Mucosa of descending colon (tissue), 3 donors: ENCODE measurements around the gene RANBP2. TPM values are rescaled to one million over a fixed set of nuclear protein-coding genes. Genes with fewer than 3 reads are reported as not detected.
"Not testable (repeated sequence)": the region's sequence is repeated elsewhere in the genome, so short reads cannot be mapped to it uniquely, and the experiment has no call there.

Source experiments
- ATAC-seq: fragments of 200-7000 bp; cut with Tn5 transposase; one replicate; pipeline ENCODE4 v1.9.1; 2020; ENCODE audit warnings: mild to moderate bottlenecking, moderate library complexity
- DNase-seq, 3 donors: peaks; one replicate each; pipeline ENCODE4 v3.0.0-alpha.2; 2020
- H3K36me3 ChIP-seq: fragments of 200-600 bp; one replicate; pipeline ENCODE4 v1.8.0; 2021; ENCODE audit warnings: low read depth, mild to moderate bottlenecking
- H3K4me1 ChIP-seq: fragments of 200-600 bp; one replicate; pipeline ENCODE4 v1.8.0; 2021; ENCODE audit warnings: low read depth, mild to moderate bottlenecking
- H3K4me3 ChIP-seq: fragments of 200-600 bp; one replicate; pipeline ENCODE4 v1.8.0; 2021; ENCODE audit warnings: mild to moderate bottlenecking
- H3K9me3 ChIP-seq: fragments of 200-600 bp; one replicate; pipeline ENCODE4 v1.8.0; 2021; ENCODE audit warnings: mild to moderate bottlenecking
- intact Hi-C, 2 donors: fragments of 100-400 bp; cut with DNase I in 1 of 2; cut with micrococcal nuclease in 1 of 2; formaldehyde crosslinking; loops; one replicate each; pipeline versions ENCODE4 v1.11.0 to v1.11.1; 2022; cut with DNase I, micrococcal nuclease
- total RNA-seq, 3 donors: library from RNA; stranded (reverse); fragmentation: NEBNext Ultra II Directional in 2 of 3; extraction: Animal tissue kit (Norgen Biotek cat#: 25700) in 2 of 3; gene quantifications; one replicate each; pipeline versions ENCODE4 v1.2.1 to v1.2.4, GENCODE V29; 2021 to 2023
- TF ChIP-seq, protein P1 (sequence below): fragments of 200-600 bp; IDR thresholded peaks from one replicate; pipeline ENCODE4 v1.8.0; 2022; ENCODE audit warnings: antibody characterized with exemption, mild to moderate bottlenecking
- donor health status: DM: no; HTN: no; CAD: no; lungs with moderate emphysema.
- donor health status: DM: no; HTN: no; CAD: no.
- donor health status: DM: no; HTN: yes; CAD: no.

Gene RANBP2
- total RNA-seq, 3 donors from 2014 or later = 48.3 to 81.0 (median 51.9) TPM

DNA sequence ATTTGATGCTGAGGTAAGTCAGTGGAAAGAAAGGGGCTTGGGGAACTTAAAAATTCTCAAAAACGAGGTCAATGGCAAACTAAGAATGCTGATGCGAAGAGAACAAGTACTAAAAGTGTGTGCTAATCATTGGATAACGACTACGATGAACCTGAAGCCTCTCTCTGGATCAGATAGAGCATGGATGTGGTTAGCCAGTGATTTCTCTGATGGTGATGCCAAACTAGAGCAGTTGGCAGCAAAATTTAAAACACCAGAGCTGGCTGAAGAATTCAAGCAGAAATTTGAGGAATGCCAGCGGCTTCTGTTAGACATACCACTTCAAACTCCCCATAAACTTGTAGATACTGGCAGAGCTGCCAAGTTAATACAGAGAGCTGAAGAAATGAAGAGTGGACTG is 47.4 kb downstream of the RANBP2 start:
- H3K4me3 ChIP-seq, ATAC-seq, H3K4me1 ChIP-seq, H3K36me3 ChIP-seq, DNase-seq, intact Hi-C loops, H3K9me3 ChIP-seq: not testable (repeated sequence)

DNA sequence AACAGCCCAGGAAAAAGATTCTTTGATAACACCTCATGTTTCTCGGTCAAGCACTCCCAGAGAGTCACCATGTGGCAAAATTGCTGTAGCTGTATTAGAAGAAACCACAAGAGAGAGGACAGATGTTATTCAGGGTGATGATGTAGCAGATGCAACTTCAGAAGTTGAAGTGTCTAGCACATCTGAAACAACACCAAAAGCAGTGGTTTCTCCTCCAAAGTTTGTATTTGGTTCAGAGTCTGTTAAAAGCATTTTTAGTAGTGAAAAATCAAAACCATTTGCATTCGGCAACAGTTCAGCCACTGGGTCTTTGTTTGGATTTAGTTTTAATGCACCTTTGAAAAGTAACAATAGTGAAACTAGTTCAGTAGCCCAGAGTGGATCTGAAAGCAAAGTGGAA is 48.6 kb downstream of the RANBP2 start:
- H3K36me3 ChIP-seq, H3K4me3 ChIP-seq, intact Hi-C loops: not testable (repeated sequence)

DNA sequence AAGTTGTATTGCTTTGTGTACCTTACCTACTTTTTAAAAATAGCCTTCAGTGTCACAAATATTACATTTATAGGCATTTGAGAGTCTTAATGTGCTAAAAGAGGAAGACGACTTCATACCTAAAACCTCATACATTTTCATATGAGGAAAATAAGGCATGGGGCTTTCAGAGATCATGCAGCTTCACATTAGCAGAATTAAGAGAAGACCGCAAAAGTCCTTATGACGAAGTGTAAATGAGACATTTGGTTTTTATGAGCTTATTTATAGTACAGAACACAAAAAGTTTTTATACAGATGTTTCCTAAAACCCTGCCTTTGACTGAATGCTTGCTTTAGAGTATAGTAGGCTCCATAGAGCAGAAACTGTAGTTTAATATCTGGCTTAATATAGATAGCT is 57.2 kb downstream of the RANBP2 start:
- H3K36me3 ChIP-seq = no peaks in the 10 kb centered on the region
- DNase-seq = no peak
- H3K9me3 ChIP-seq = no peaks in the 10 kb centered on the region
- H3K4me1 ChIP-seq = no peaks in the 10 kb centered on the region
- H3K4me3 ChIP-seq = no peak overlapping the region
- intact Hi-C loops = no loop called here
- TF ChIP-seq, protein P1, sequence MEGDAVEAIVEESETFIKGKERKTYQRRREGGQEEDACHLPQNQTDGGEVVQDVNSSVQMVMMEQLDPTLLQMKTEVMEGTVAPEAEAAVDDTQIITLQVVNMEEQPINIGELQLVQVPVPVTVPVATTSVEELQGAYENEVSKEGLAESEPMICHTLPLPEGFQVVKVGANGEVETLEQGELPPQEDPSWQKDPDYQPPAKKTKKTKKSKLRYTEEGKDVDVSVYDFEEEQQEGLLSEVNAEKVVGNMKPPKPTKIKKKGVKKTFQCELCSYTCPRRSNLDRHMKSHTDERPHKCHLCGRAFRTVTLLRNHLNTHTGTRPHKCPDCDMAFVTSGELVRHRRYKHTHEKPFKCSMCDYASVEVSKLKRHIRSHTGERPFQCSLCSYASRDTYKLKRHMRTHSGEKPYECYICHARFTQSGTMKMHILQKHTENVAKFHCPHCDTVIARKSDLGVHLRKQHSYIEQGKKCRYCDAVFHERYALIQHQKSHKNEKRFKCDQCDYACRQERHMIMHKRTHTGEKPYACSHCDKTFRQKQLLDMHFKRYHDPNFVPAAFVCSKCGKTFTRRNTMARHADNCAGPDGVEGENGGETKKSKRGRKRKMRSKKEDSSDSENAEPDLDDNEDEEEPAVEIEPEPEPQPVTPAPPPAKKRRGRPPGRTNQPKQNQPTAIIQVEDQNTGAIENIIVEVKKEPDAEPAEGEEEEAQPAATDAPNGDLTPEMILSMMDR = no peak
- no peak for ATAC-seq

More for the DNA sequence above, 48.6 kb downstream of the RANBP2 start:
- DNase-seq, H3K4me1 ChIP-seq, ATAC-seq, H3K9me3 ChIP-seq: not testable (repeated sequence)

DNA sequence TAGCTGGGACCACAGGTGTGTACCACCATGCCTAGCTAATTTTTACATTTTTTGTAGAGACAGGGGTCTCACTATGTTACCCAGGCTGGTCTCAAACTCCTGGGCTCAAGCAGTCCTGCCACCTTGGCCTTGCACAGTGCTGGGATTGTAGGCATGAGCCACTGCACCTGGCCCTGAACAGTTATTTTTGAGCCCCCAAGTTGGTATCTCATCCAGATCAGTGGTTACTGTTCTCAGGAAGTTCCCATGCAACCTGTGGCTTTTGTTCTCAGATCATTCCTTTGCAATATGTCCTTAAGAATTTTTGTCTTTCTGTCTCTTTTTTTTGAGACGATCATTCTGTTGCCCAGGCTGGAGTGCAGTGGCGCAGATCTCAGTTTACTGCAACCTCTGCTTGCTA is 59.6 kb downstream of the RANBP2 start:
- no peaks in the 10 kb centered on the region for H3K9me3 ChIP-seq
- H3K4me3 ChIP-seq = no peak overlapping the region
- no peak for ATAC-seq
- no peak for DNase-seq
- TF ChIP-seq, protein P1 = no peak
- H3K4me1 ChIP-seq = no peaks in the 10 kb centered on the region
- no peaks in the 10 kb centered on the region for H3K36me3 ChIP-seq
- intact Hi-C loops = no loop called here

DNA sequence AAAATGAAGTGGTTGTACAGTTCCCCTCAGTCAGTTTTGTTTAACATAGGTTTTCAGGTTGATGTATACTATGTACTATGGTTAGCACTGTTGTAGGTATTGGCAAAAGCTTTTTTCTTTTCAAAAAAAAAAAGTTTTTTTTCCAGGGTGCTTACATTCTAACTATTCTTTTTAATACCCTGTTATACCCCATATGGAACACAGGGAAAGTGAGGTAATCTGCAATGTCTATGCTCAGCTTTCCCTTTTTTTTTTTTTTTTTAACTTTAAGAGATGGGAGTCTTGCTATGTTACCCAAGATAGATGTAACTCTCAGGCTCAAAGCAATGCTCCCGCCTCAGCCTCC is 66.7 kb downstream of the RANBP2 start:
- ATAC-seq = no peak
- intact Hi-C loops = no loop called here
- TF ChIP-seq, protein P1 = no peak

DNA sequence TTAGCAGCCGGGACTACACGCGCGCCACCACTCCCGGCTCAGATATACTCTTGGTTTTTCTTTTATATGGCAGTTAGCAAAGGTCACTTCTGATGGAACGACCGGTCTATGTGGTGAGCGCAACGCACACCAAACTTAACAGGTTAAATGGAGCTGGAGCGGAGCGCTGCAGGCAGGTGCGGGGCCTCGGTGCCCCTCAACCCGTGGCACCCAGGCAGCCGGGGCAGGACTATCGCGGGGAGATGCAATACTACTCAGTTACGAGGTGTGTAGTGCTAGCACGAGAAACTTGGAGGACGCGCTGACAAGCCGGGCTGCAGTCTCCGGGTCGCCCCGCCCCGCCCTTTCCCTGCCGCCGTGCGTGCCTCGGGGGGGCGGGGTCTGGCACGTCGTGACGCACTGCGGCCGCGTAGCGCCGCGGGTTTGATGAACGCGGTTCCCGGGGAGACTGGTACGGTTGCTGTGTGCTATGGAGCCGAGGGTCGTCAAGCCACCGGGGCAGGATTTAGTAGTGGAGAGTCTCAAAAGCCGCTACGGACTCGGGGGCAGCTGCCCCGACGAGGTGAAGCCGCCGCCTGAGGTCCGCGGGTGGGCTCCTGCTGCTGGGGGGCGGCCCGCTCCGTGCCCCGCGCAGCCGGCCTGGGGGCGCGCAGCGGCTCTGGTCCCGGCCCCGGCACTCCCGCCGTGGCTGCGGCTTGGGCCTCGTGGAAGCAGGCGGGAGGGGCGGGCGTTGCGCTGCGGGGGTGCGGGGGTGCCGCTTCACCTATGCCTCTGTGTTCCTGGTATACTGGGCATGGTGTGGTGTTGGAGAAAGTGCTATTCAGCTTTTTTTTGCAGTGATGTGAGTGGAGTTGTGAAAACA is 67.3 kb downstream of the RANBP2 start, which contains the start of gene CCDC138:
Gene CCDC138, plus strand, starts transcription at position 418 of the 862 bp plus-strand sequence. Its CDS starts 52 bp downstream, at position 470.
- H3K4me3 ChIP-seq = peak within 1 kb of the TSS; percentile 56
- intact Hi-C loops = no loop called here
- ATAC-seq (peak; percentile 99), DNase-seq (peak; percentile 93 to 95 (median 94))
- TF ChIP-seq, protein P1 = no peak
- no peaks in the 10 kb centered on the region for H3K9me3 ChIP-seq
- H3K36me3 ChIP-seq = no peaks in the 10 kb centered on the region
- H3K4me1 ChIP-seq = peaks cover 7% of the 10 kb centered on the region

More for the DNA sequence above, 66.7 kb downstream of the RANBP2 start:
- H3K9me3 ChIP-seq = no peaks in the 10 kb centered on the region
- H3K4me1 ChIP-seq = peaks cover 7% of the 10 kb centered on the region
- DNase-seq = no peak
- H3K36me3 ChIP-seq = no peaks in the 10 kb centered on the region
- H3K4me3 ChIP-seq = peak overlapping the region; percentile 56
